ENCODE data around the gene SERPINA12. TPM values are rescaled to one million over a fixed set of nuclear protein-coding genes. Genes with fewer than 3 reads are reported as not detected.

SERPINA12 gene
- total RNA-seq, 2 donors from 2014 or later, result not detected

GRCh38 chr14:94481468-94482131, 27.7 kb downstream of the SERPINA12 start:
- Histone ChIP-seq H3K27ac (no peak overlapping the region), H3K36me3 (no peaks in the 10 kb centered on the region), H3K9me3 (peaks cover 0 to 18% of the 10 kb centered on the region in 2 donors), H3K4me1 (peaks cover 0 to 8% of the 10 kb centered on the region in 2 donors), H3K4me3 (no peak overlapping the region), H3K27me3 (no peaks in the 10 kb centered on the region)
- TF ChIP-seq CTCF (IDR thresholded peaks at IDR 0.05), result no peak
- DNase-seq (ENCODE audit: low spot score), result no peak

GRCh38 chr14:94480809-94481208, 28.5 kb downstream of the SERPINA12 start:
- DNase-seq (ENCODE audit: low spot score), result no peak
- Histone ChIP-seq H3K9me3 (peaks cover 0 to 18% of the 10 kb centered on the region in 2 donors), H3K4me1 (peaks cover 0 to under 1% of the 10 kb centered on the region in 2 donors), H3K36me3 (no peaks in the 10 kb centered on the region), H3K4me3 (no peak overlapping the region), H3K27ac (no peak overlapping the region), H3K27me3 (no peaks in the 10 kb centered on the region)
- TF ChIP-seq CTCF (IDR thresholded peaks at IDR 0.05), result no peak

GRCh38 chr14:94478420-94478819, 30.8 kb downstream of the SERPINA12 start:
- no peak overlapping the region for H3K27ac ChIP-seq
- H3K27me3 ChIP-seq, result no peaks in the 10 kb centered on the region
- H3K36me3 ChIP-seq, result no peaks in the 10 kb centered on the region
- H3K9me3 ChIP-seq, result peaks cover 0 to 18% of the 10 kb centered on the region in 2 donors
- H3K4me1 ChIP-seq, result no peaks in the 10 kb centered on the region
- DNase-seq (ENCODE audit: low spot score), result no peak
- no peak overlapping the region for H3K4me3 ChIP-seq
- TF ChIP-seq CTCF (IDR thresholded peaks at IDR 0.05), result no peak

- DNase-seq (ENCODE audit: low spot score), result no peak
- no peak within 1 kb of the TSS for H3K27ac ChIP-seq
- TF ChIP-seq CTCF (IDR thresholded peaks at IDR 0.05), result no peak
- H3K4me1 ChIP-seq, result no peaks in the 10 kb centered on the region
- no peak within 1 kb of the TSS for H3K4me3 ChIP-seq
- peaks cover 0 to 18% of the 10 kb centered on the region in 2 donors for H3K9me3 ChIP-seq
- no peaks in the 10 kb centered on the region for H3K27me3 ChIP-seq
- no peaks in the 10 kb centered on the region for H3K36me3 ChIP-seq
Measured at GRCh38 chr14:94476023-94476422, 33.2 kb downstream of the SERPINA12 start, which contains the start of gene SERPINA9. Gene SERPINA9 (minus strand): TSS chr14:94476197. CDS start chr14:94469840, 6,357 bp downstream.

- Histone ChIP-seq H3K27me3 (no peaks in the 10 kb centered on the region), H3K4me3 (no peak overlapping the region), H3K9me3 (peaks cover 0 to 18% of the 10 kb centered on the region in 2 donors), H3K4me1 (no peaks in the 10 kb centered on the region), H3K27ac (no peak overlapping the region), H3K36me3 (no peaks in the 10 kb centered on the region)
- no peak for TF ChIP-seq CTCF (IDR thresholded peaks at IDR 0.05)
- no peak for DNase-seq (ENCODE audit: low spot score)
Measured at GRCh38 chr14:94474581-94475031, 34.7 kb downstream of the SERPINA12 start.

Data from right atrium auricular region (tissue), 2 donors.